GM18498 (cell line): ENCODE measurements around the gene GUCY1A2.
"Not testable (repeated sequence)": the region's sequence is repeated elsewhere in the genome, so short reads cannot be mapped to it uniquely, and the experiment has no call there.

ENCODE experiments used
- ATAC-seq: cut with Tn5 transposase; IDR thresholded peaks from one replicate; pipeline ENCODE4 v1.9.1; 2021; ENCODE audit warnings: mild to moderate bottlenecking, moderate library complexity; ENCODE audit not compliant: unreplicated experiment

The GUCY1A2 gene

DNA sequence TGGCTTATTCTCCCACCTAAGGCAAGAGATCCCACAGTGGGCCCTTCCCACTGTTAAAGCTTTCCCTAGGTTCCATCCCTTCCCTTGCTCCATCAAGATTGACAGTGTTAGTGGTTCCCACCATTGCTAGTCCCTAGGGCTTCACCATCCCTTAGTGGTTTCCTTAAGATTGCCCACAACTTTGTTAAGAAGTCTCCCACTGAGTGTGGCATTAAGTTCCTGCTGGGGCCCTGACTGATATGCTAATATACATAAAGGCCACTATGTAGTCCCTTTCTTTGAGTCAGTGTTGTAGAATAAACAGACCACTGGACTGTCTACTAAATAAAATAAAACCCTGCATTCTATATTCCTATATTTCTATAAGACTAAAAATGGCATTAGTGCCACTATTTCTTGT lies 176.1 kb downstream of the GUCY1A2 start:
- ATAC-seq: no peak

DNA sequence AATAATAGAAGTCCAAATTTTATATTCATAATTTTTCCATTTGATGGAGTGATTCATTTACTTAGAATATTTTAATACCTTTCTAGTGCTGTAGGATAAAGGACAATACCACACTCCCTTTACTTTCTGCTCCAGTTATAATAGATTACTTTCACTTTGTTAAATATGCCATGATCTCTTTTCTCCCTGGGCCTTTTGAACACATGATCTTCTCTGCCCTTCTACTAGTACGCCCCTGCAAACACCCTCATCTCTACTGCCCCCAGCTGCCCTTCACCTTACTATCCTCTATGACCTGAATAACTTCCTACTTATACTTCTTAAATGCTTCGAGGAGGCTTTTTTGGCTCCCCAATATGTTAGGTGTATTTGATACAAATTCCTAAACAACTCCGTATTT lies 177.3 kb downstream of the GUCY1A2 start:
- ATAC-seq: no peak

DNA sequence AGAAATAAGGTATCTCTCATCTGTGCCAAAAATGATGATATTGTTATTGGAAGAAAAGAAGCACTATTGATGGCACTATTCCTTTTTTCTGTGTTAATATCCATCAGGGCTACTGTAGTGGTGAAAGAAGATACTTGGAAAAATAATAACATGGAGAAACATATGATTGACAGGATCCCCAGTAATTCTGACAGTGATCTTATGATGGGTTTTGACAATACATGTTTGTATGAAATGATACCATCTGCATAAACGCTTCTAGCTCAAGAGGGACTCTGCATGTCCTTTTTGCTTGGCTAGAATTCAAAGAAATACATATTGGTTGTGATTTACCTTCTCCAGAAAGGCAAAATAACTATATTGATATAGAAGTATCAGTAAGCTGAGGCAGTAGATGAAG lies 178.1 kb downstream of the GUCY1A2 start:
- no peak for ATAC-seq

DNA sequence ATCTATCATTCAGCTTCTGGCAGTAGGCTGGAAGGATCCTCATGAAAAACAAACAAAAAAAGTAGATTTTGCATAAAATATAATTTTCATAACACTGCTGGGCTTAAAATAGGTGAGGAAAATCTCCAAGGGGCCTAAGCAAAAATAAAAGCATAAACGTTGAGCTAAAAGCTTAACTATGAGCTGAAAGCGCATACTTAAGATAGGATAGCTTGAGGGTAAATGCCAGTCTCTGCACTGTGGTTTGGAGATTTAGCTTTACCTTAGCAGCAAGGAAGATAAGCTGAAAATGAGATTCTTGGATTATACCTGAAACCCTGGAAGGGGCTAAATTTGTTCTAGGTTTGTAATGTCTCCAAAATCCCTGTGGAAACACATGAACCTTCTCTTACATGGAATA lies 183.7 kb downstream of the GUCY1A2 start:
- no peak for ATAC-seq

DNA sequence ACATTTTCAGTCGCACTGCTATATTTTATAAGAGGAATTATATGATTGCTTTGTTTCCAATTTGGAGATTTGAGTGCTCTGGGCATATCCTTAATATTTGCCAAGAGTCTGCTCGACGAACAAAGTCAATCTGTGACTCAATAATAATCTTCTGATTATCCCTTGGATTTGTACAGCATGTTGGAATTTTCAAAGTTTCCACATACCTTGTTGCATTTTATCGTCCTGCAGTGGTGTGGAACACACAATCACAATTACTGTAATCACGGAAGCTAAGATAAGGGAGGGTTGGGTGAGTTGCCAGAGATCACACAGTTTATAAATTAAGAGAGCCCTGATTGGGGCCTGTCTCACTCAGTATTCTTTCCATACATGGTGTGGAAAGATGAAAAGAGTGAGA lies 189.3 kb downstream of the GUCY1A2 start:
- no peak for ATAC-seq

DNA sequence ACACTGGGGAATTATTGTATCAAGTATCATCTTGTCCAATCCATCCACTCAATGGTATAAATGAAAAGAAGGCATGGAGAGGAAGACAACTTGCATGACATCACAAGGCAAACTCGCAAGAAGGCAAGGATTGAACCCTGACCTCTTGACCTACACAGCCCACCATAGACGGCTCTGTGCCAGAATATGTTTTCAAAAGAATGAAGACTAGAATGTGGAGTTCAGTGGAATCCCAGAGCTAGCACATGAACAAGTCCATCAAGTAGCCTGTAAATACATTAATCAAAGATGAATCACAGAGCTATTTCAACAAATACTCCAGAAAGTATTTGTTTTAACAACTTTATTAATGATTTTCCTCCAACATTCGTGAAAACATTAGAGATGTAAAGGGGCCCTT lies 189.7 kb downstream of the GUCY1A2 start:
- ATAC-seq: no peak

DNA sequence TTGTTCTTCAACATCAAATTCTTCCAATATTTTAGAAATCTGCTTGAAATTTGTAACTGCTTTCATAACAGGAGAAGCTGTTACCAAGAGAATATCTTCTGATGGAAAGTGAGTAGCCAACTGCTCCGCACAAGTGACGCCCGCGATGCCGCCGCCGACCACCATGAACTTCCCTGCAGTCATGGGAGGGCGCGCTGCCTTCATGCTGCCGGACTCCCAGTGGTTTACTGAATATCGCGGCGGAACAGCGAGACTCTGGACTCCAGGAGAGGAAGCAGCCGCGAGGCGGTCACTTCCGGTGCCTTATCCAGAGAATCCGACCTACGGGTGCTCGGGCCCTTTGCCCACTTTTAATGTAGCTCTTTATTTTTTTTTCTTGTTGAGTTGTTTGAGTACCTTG lies 190.6 kb downstream of the GUCY1A2 start:
- ATAC-seq: no peak

DNA sequence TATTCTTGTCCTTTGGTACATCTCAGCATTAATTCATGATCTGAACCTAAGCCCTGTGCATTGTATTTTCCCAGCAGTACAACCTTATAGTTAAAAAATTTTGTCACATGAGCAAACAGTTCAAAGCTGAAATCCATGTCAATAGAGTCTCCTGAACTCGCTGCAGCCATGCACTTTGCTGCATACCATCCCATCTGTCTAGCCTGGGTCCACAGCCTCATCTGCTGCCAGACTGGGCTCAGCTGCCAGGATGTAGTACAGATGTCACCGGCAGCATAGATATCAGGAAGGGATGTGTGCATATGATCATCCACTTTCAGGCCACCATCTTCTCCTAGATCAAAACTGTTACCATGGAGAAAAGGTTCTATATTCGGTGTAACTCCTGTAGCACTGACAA lies 191.7 kb downstream of the GUCY1A2 start:
- ATAC-seq: not testable (repeated sequence)

DNA sequence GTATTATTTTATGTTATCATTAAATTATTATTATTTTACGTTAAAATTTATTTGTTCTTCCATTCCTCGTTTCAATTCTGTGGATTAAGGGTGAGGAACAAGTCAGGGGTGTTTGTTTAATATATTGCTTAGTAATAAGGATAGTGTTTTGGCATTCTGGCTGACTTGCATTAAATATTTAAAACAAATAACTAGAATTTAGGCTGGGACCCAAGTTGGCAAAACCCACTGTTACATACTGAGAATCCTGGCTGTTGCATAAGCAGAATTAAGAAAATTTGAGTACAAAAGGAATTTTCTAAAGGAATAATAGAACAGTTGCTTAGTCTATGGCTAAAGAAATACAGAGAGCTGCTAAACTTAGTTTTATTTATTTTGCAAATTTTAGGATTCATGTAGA lies 196.4 kb downstream of the GUCY1A2 start:
- no peak for ATAC-seq

DNA sequence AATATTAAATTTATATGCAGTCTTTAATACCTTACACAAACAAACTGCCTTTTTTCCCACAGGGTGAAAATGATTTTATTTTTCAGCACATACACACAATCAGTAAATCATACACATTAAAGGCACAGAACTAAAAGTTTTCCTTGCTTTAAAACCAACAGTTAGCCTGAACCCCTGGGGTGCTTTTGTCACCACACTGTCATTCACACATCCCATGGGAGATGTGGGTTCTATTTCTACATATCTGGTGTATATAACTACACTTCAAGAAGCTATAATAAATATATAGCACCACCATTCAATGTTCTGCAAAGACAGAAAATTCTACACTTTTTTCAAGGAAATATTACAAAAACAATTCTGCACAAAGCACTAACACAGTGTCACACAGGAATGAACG lies 197.0 kb downstream of the GUCY1A2 start:
- no peak for ATAC-seq

DNA sequence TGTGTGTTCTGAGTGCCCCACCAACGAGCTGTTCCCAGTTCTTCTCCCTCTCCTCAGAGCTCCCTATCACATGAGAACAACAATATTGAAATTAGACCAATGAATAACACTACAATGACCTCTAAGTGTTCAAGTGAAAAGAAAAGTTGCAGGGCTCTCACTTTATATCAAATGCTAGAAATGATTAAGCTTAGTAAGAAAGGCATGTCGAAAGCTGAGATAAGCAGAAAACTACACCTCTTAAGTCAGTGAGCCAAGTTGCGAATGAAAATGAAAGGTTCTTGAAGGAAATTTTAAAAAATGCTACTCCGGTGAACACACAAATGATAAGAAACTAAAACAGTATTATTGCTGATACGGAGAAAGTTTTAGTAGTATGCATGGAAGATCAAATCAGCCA lies 199.8 kb downstream of the GUCY1A2 start:
- no peak for ATAC-seq

DNA sequence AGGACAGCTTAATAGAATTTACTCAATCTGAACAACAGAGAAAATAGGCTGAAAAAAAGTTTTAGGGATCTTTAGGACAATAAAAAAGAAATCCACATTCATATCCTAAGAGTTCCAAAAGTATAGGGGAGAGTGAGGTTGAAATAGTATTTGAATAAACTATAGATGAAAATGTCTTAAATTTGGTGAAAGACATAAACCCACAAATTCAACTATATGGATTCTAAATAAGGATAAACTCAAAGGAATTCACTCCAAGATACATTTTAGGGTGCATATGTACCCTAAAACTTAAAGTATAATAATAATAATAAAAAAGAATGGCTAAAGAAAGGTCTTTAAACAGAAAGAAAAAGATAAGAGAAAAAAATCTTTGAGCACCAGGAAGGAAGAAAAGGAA lies 203.1 kb downstream of the GUCY1A2 start:
- ATAC-seq: no peak

DNA sequence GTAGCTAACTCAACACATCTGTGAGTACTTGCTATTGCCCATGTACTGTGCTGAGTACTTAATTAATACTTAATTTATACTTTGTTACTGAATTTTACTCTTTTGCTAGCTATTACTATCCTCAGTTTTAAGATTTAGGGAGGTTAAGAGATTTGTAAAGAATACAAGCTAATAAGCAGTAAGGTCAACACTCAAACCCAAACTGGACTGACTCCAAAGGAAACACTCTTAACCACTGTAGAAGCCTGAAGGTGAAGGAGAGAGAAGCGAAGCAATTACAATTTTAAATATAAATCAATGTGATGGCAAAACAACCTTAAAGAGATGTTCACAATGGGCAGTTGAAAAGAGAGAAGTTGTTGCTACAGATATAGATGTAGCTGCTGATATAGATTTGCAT lies 204.5 kb downstream of the GUCY1A2 start:
- no peak for ATAC-seq

DNA sequence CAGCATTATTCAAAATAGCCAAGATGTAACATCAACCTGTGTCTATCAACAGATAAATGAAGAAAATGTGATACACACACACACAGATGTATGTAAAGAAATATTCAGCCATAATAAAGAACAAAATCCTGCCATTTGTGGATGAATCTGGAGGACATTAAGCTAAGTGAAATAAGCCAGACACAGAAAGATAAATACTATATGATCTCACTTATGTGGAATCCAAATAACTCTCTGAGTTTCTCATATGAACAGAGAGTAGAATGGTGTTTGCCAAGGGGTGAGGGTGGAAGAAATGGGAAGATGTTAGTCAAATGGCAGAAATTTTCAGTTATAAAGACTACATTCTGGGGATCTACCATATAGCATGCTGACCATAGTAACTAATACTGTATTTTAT lies 224.2 kb downstream of the GUCY1A2 start:
- no peak for ATAC-seq

DNA sequence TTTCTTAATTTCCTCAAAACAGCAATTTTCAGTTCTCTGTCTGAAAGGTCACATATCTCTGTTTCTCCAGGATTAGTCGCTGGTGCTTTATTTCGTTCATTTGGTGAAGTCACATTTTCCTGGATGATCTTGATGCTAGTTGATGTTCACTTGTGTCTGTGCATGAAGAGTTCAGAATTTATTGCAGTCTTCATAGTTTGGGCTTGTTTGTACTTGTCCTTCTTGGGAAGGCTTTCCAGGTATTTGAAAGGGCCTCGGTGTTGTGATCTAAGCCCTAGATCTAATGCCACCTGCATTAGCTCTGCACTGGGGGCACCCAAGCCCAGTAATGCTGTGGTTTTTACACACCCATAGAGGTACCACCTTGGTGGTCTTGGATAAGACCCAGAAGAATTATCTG lies 228.9 kb downstream of the GUCY1A2 start:
- no peak for ATAC-seq

DNA sequence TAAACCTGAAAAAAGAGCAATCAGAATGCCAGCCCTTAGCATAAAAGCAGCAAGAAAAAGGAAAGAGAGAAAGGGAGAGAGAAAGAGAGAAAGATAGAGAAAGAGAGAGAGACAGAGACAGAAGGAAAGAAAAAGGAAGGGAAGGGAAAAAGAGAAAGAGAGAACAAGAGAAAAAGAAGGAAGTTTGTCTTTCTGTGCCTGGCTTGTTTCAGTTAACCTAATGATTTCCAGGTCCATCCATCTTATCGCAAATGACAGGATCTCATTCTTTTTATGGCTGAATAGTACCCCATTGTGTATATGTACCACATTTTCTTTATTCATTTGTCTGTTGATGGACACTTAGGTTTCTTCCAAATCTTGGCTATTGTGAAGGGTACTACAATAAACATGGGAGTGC lies 230.8 kb downstream of the GUCY1A2 start:
- ATAC-seq: no peak

DNA sequence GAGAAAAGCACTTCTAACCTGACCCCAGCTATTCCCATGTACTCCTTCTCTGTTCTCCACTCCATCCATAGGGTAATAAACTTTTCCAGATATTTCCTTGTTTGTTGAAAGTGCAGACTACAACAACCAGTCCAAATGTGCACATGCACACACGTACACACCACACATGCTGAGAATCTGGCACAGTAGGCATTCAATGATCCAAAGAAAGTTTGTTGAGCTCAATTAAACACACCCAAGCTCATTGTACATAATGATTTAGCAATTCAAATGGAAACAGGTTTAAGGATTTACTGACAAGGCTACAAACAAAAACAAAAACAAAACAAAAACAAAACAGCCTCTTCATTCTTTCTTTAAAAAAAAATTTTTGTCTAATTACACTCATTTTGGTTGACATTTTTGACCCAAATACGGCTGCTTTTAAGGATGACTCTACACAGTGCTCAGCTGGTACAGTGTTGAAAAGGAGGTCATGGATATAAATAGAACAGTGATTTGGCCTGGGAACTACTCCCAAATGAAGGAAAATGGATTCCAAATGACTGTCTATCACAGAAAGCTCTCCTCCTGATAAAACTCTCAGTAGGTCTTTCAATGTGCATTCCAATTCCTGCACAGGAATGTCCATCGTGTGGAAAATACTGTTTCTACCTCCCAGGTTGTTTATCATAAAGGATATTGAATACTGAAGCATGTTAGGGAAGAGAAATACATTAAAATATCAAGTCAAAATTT lies 232.2 kb downstream of the GUCY1A2 start:
- no peak for ATAC-seq

DNA sequence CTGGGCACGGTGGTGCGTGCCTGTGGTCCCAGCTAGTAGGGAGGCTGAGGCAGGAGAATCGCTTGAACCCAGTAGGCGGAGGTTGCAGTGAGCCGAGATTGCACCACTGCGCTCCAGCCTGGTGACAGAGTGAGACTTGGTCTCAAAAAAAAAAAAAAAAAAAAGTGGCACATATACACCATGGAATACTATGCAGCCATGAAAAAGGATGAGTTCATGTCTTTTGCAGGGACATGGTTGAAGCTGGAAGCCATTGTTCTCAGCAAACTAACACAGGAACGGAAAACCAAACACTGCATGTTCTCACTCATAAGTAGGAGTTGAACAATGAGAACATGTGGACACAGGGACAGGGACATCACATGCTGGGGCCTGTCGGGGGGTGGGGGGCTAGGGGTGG lies 241.0 kb downstream of the GUCY1A2 start:
- not testable (repeated sequence) for ATAC-seq

DNA sequence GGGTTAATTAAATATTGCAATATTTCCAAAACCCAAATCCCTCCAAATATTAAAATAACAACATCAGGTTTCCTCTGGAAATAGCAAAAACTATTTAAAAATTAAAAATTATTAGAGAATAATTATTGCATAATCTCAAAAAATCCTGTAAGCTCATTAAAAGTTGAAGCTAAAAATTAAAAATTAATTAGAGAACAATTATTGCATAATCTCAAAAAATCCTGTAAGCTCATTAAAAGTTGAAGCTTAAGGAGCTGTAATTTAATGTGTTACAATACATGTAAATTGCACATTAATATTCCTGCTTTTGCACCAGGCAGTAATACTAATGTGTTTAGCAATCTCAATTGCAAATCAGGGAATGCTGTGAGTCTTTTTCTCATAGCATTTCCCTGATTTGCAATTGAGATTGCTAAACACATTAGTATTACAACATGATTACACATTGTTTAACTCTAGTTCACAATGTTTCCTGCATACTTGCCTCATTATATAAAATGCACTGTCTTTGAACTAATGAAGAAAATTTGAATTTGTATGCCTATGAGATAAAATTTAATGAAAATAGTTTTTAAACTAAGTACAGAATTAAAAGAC lies 247.7 kb downstream of the GUCY1A2 start:
- ATAC-seq: no peak

DNA sequence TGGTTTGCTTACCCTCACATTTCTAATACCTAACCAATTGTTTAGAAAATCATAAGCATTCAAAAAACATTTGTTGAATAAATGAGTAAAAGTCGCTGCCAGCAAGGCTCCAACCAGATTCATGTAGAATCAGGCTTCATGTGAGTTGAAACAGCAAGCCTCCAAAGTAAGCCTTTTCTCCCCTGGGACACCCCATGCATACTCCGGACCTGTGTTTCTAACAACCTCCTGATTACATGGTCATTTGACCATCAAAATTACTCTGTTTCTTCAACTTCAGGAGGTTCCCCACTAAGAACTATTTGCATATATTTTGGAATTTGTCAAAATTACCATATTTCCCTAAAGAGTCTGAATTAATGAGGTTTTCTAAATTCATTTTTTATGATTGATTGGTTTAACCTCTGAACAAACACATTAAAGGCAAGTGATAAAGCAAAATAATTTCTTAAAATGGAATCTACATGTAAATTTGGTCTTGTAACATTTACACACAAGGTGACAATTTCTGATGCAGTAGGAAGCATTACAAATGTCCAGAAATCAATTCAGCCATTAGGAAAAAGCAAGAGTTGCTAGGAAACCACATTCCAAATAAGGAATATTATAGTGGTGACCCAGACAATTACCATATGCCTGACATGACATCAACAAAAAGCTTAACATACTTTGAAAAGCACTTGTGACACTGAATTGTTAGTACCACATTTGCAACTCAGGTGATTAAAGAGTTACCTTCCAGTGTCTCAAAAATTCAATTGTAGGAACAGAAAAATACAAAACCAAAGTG lies 252.6 kb downstream of the GUCY1A2 start:
- no peak for ATAC-seq

DNA sequence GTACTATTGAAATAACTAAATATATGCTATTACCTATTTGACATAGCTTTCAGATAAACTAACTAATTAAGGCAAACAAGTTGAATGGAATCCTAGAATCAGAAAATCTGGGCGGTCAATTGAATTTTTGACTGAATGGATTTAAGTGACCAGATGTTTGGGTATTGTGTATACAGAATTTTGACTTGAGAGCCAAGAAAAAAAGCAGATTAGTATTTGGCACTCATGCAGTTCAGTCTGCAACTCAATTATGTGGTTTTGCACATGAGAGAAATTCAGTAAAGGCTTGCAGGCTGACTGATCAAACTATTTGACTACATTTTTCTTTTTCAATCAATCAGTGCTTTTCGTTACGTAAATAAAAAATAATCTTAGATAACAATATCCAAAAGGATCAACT lies 254.8 kb downstream of the GUCY1A2 start:
- no peak for ATAC-seq

DNA sequence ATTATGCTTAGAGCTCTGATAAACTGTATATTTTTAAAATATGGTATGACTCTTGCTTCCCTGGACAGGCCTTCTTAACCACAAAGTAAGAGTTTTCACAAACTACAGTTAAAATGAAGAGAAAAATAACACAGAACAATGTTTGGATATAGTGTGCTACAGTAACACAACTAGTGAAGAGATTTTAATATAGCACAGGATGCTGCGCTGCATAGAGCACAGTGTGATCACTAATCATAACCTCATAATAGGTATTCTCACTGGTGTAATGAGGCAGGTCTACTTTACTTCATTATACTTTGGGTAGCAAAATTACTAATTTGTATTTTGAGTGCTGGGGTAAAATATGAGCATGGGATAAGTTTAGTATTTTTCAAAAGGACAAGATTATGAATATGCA lies 256.5 kb downstream of the GUCY1A2 start:
- no peak for ATAC-seq
